Calu3 (cell line): ENCODE data around the gene TNNI2. TPM values are rescaled to one million over a fixed set of nuclear protein-coding genes. Genes with fewer than 3 reads are reported as not detected.

Experiments used
- BruUV-seq: library from RNA; stranded (reverse); fragments of 400-500 nt; replicated peaks from 2 replicates; lab custom pipeline; 2021; lab: Mats Ljungman, UMichigan
- CTCF ChIA-PET: fragments of 300-600 bp; sonication (Branson Sonifier 250); formaldehyde crosslinking; loops from one replicate; lab custom pipeline; 2022; ENCODE audit warnings: antibody characterized with exemption; lab: Charles Lee
- DNase-seq: peaks from one replicate; pipeline ENCODE4 v3.0.0; 2022
- H3K27ac Mint-ChIP-seq: one replicate; pipeline ENCODE4 v1.8.0; 2022; ENCODE audit warnings: mixed read lengths; ENCODE audit not compliant: unreplicated experiment
- H3K27me3 Mint-ChIP-seq: one replicate; pipeline ENCODE4 v1.8.0; 2022; ENCODE audit warnings: mixed read lengths; ENCODE audit not compliant: unreplicated experiment
- H3K36me3 Mint-ChIP-seq: one replicate; pipeline ENCODE4 v1.8.0; 2022; ENCODE audit warnings: mild to moderate bottlenecking, moderate library complexity, mixed read lengths; ENCODE audit not compliant: insufficient read depth, unreplicated experiment
- H3K4me1 Mint-ChIP-seq: one replicate; pipeline ENCODE4 v1.8.0; 2022; ENCODE audit warnings: mild to moderate bottlenecking, low read depth, mixed read lengths; ENCODE audit not compliant: unreplicated experiment
- H3K4me3 Mint-ChIP-seq: one replicate; pipeline ENCODE4 v1.8.0; 2022; ENCODE audit warnings: mild to moderate bottlenecking, low read depth, moderate library complexity, mixed read lengths; ENCODE audit not compliant: unreplicated experiment
- H3K9me3 Mint-ChIP-seq: one replicate; pipeline ENCODE4 v1.8.0; 2022; ENCODE audit warnings: low read depth, mixed read lengths; ENCODE audit not compliant: unreplicated experiment
- CTCF ChIP-seq: fragments of 200-600 bp; IDR thresholded peaks from one replicate; pipeline ENCODE4 v1.8.0; 2022; ENCODE audit warnings: antibody characterized with exemption; ENCODE audit not compliant: unreplicated experiment
- intact Hi-C: fragments of 100-400 bp; cut with micrococcal nuclease; formaldehyde crosslinking; loops from one replicate; pipeline ENCODE4 v1.10.0; 2022; ENCODE audit not compliant: unreplicated experiment
- total RNA-seq: library from RNA; stranded (reverse); gene quantifications from 2 replicates; pipeline ENCODE4 v1.2.3, GENCODE V29; 2022

The TNNI2 gene
- total RNA-seq, 1 experiment from 2014 or later: 1.3 TPM

- BruUV-seq: no TSS peak
- CTCF ChIA-PET: interaction anchor here (0.8 to 5.7 kb wide), 6 partner anchors 68 to 514 kb away, joined by 3 to 117 read pairs (median 4); partner anchors contain the start of gene TNNT3
- intact Hi-C loops: loop anchor here (5.0 kb wide), 2 partner anchors 53 to 68 kb away; partner anchors contain the start of gene CTSD
- Mint-ChIP-seq H3K9me3 (no peaks in the 10 kb centered on the region), H3K27ac (peak overlapping the region; percentile 91), H3K4me1 (peaks cover 77% of the 10 kb centered on the region), H3K36me3 (peaks cover 43% of the 10 kb centered on the region), H3K27me3 (no peaks in the 10 kb centered on the region), H3K4me3 (peak overlapping the region; percentile 47)
- DNase-seq: peak; percentile 91
- TF ChIP-seq CTCF: no peak
Observed at GRCh38 chr11:1830322-1831223, 8.2 kb upstream of the TNNI2 start.

GRCh38 chr11:1831338-1832210 is 7.2 kb upstream of the TNNI2 start:
- TF ChIP-seq CTCF: no peak
- Mint-ChIP-seq H3K4me1 (peaks cover 75% of the 10 kb centered on the region), H3K27me3 (no peaks in the 10 kb centered on the region), H3K9me3 (no peaks in the 10 kb centered on the region), H3K4me3 (peak overlapping the region; percentile 47), H3K27ac (peak overlapping the region; percentile 91), H3K36me3 (peaks cover 43% of the 10 kb centered on the region)
- intact Hi-C loops: loop anchor here (5.0 kb wide), 2 partner anchors 54 to 69 kb away; partner anchors contain the start of gene CTSD
- CTCF ChIA-PET: interaction anchor here (0.5 to 5.7 kb wide), 5 partner anchors 53 to 320 kb away, joined by 3 to 117 read pairs (median 5); no protein-coding TSS in a partner anchor
- no TSS peak for BruUV-seq
- DNase-seq: no peak

GRCh38 chr11:1832211-1832919 is 6.4 kb upstream of the TNNI2 start:
- DNase-seq: peak; percentile 82
- peak overlapping the region; percentile 67 for H3K27ac Mint-ChIP-seq
- CTCF ChIA-PET: interaction anchor here (0.5 to 5.7 kb wide), 11 partner anchors 18 to 286 kb away, joined by 3 to 117 read pairs (median 5); partner anchors contain the start of gene CTSD
- intact Hi-C loops: loop anchor here (5.0 kb wide), 2 partner anchors 55 to 70 kb away; partner anchors contain the start of gene CTSD
- H3K4me1 Mint-ChIP-seq: peaks cover 67% of the 10 kb centered on the region
- BruUV-seq: no TSS peak
- peak; percentile 98 for TF ChIP-seq CTCF
- H3K4me3 Mint-ChIP-seq: peak overlapping the region; percentile 31
- no peaks in the 10 kb centered on the region for H3K27me3 Mint-ChIP-seq
- no peaks in the 10 kb centered on the region for H3K9me3 Mint-ChIP-seq
- peaks cover 38% of the 10 kb centered on the region for H3K36me3 Mint-ChIP-seq
